ENCODE data around the gene ZNF274.
"Not testable (repeated sequence)": the region's sequence is repeated elsewhere in the genome, so short reads cannot be mapped to it uniquely, and the experiment has no call there.

ZNF274 gene

DNA sequence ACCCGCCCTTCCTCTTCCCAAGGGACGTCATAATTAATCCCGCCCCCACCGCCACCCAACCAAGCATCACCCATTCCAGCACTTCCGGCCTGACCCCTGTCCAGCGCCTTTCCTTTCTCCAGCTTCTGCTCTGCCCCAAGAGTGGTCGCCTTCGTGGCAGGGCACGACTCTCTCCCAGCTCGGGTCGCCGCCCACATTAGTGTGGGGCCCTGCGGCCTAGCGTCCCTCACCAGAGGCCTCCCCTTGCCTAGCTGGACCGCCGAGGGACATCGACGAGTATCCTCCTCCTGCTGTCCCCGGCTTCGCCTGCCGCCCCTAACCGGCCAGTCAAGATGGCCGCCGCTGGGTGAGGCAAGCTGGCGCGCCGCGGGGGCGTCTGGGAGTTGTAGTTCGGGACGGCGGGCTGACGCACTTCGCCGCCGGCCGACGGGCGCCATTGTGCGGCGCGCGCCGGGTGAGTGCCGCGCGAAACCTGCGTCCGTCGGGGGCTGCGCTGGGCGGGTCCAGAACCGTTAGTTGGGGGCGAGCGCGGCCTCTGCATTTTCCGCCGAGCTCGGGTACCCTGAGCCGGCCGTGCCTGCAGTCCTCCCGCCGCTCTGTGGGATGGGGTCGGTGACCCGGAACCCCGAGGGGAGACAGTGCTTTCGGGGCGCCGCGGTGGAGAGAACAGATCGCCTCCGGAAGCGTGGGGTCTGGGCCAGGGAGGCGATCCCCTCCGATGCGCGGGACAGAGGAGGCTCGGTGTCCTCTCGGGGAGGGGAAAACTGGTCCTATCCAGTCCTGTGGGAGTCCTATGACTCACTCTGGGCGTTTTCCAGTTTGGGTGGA, at the start of gene ZNF274:
Gene ZNF274 (plus strand): TSS at position 73 of the 828 bp plus-strand sequence. CDS start 905 bp downstream, outside the sequence.
- DNase-seq (ENCODE audit: low read depth) = peak; percentile 77

DNA sequence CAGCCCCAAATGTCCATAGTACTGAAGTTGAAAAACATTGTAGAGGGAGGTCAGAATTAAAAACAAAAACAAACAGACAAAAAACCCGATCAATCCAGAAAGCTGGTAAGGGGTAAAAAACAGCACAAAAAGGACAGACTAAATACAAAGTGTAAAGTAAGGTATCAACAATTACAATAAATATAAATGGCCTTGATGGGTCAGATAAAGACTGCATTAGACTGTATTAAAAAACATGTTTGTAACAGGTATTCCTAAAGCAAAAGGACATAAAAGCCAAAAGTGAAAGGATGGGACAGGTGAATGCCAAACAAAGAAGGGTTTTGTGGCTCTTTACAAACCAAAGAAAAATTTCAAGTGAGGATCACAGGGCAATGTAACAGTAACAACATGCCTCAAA, 48.6 kb upstream of the ZNF274 start:
- no peak for DNase-seq (ENCODE audit: low read depth)

DNA sequence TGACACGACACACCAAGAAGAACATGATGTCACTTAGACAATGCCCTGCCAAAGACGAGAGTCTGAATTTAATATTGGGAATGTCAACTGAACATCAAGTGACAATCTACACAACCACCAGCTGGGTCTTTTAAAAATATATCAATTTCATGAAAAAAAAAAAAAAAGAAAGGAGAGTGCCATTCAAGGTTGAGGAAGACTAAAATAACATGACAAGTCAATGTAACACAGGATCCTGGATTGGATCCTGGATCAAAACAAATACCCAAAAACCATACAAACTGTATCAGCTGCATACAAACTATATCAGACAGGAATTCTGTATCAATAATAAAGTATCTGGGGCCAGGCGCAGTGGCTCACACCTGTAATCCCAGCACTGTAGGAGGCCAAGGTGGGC, 37.0 kb upstream of the ZNF274 start:
- no peak for DNase-seq (ENCODE audit: low read depth)

DNA sequence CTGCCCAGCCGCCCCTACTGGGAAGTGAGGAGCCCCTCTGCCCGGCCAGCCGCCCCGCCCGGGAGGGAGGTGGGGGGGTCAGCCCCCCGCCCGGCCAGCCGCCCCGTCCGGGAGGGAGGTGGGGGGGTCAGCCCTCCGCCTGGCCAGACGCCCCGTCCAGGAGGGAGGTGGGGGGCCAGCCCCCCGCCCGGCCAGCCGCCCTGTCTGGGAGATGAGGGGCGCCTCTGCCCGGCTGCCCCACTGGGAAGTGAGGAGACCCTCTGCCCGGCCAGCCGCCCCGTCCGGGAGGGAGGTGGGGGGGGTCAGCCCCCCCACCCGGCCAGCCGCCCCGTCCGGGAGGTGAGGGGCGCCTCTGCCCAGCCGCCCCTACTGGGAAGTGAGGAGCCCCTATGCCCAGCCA, 35.4 kb upstream of the ZNF274 start:
- DNase-seq (ENCODE audit: low read depth) = not testable (repeated sequence)

DNA sequence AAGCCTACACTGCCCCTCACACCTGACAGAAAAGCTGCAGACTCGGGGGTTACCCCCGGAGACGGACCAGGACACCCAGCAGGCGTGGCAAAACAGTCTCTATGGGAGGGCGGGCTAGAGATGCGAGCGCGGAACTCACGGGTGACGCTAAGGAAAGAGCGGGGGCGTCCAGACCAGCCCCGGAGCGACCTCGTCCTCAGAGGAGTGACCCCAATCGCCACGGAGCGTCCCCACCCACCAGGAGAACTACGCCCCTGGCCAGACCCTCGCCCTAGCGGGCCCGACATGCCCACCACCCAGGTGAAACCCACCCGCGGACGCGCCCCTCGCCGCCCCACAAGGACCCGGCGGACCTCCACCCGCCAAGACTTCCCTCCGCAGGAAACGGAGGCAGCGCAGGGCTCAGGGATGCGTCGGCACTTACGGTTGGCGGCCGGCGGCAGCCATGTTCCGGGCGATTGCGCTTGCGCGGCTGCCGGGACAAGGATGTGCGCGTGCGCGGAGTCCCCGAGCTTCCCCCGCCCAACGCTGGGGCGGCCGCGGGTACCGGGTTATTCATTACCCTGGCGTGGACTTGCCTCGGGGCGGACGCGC, 32.4 kb upstream of the ZNF274 start, which contains the start of gene ZNF329:
Gene ZNF329 (minus strand): TSS at position 462 of the 594 bp plus-strand sequence. CDS start 21,286 bp downstream, outside the sequence.
- peak; percentile 90 for DNase-seq (ENCODE audit: low read depth)

DNA sequence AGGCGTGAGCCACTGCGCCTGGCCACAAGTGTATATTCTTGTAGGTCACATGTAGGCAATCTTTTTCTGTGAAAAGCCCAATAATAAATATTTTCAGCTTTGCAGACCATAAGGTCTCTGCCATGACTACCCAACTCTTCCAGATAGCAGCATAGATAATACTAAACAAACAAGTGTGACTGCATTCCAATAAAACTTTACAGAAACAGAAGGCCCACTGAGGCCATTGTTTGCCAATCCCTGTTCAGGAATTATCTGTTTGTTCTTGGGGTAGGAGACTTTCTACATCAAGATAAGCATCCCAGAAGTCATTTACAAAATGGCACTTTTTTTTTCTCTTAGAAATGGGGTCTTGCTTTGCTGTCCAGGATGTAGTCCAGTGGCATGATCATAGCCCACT, 29.5 kb upstream of the ZNF274 start:
- DNase-seq (ENCODE audit: low read depth) = no peak

DNA sequence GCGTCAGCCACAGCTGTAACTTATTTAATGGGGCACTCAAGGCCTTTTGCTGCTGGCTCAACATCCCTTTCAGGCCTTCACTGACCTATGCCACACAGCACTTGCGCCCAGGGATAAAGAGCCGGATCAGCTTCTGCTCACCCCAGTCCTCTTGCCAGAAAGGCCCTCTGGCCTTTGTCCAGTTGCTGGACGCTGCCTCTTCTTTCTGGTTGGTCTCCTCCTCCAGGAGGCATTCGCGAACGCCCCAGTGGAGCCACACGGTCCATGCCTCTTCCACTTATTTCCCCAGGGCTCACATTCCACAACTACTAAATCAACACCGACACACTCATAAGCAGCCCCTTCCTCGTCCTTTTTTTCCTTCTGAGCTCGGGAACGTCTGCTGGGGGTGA, 28.6 kb upstream of the ZNF274 start:
- DNase-seq (ENCODE audit: low read depth) = no peak

DNA sequence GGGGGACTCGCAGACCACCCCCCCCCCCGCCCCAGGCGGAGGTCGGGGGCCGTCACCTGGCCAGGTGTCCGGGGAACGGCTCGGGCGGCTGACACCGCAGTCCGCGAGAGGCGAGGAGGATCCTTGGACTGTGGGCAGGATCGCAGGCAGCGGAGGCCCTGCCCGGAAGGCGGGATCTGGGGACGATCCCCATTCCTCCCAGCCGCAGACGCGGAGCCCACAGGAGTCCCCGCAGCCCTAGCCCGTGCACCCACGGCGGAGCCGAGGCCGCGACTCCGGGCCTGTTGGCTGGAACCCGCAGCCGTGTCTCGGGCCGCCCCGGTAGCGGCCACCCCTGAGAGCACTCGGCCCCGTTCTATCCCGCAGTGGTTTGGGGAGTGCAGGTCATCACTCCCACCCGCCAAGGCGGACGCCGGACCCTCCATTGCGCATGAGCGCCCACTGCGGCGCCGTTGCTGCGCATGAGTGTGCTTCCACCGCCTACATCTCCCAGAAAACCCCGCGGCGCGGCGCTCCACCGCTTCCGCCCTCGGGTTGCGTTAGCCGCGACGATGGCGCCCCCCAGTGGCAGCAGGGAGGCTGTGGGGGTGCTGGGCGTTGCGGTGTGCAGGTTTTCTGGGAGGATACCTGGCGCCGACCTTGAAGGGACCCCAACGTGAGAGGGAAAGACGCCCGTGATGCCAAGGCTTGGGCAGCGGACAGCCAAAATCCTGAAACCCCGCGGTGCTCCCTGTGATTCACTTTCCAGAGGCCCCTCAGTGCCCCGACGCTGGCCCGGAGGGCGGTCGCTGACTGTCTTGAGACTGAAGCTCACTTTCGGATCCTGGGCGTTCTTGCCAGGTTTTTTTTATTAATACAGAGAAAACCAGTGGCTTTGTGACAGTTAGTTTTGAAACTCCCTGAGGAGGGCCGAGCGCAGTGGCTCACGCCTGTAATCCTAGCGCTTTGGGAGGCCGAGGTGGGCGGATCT, 27.9 kb upstream of the ZNF274 start:
- peak; percentile 99 for DNase-seq (ENCODE audit: low read depth)

DNA sequence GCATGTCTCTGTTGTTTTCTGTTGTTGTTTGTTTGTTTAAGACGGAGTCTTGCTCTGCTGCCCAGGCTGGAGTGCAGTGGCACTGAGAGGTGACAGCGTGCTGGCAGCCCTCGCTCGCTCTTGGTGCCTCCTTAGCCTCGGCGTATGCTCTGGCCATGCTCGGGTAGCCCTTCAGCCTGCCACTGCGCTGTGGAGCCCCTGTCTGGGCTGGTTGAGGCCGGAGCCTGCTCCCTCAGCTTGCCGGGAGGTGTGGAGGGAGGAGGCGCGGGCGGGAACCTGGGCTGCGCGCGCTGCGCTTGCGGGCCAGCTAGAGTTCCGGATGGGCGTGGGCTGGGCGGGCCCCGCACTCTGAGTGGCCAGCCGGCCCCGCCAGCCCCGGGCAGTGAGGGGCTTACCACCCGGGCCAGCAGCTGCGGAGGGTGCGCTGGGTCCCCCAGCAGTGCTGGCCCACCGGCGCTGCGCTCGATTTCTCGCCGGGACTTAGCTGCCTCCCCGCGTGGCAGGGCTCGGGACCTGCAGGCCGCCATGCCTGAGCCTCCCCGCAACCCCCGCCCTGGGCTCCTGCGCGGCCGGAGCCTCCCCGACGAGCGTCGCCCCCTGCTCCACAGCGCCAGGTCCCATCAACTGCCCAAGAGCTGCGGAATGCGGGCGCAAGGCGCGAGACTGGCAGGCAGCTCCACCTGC, 25.7 kb upstream of the ZNF274 start:
- no peak for DNase-seq (ENCODE audit: low read depth)

DNA sequence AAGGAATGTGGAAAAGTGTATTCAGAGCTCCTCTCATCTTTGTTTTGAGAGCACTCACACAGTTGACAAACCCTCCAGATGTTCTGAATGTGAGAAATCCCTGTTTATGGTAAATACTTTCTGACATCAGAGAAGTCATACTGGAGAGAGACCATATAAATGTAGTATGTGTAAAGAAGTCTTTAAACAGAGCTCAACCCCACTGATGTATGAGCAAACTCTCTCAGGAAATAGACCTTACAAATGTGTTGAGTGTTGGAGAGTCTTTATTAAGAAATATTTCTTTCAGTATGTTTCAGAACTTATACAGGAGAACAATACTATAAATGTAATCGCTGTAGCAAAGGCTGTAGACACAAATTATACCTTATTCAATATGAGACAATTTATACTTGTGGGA, 16.6 kb upstream of the ZNF274 start:
- no peak for DNase-seq (ENCODE audit: low read depth)

DNA sequence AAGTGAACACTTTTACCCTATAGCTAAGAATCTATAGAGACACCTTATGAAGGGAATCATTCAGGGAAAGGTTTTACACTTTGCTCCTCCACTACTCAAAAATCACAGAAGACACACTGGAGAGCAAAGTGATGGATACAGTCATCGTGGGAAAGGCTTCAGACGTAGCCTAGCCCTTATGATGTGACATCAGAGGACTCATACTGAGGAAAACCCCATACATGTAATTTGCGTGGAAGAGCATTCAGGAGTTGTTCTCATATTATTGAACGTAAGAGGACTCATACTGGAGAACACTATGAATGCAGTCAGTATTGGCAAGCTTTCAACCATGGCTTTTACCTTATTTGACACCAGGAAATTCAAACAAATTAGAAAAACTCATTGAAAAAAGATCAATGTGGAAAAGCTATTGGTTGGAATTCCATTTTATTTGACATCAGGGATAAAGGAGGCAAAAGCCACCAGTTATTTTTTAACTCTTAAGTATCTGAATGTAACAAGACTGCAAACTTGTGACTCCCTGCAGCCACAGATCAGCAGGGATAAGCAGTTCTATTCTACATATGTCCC, 16.1 kb upstream of the ZNF274 start:
- DNase-seq (ENCODE audit: low read depth) = no peak

DNA sequence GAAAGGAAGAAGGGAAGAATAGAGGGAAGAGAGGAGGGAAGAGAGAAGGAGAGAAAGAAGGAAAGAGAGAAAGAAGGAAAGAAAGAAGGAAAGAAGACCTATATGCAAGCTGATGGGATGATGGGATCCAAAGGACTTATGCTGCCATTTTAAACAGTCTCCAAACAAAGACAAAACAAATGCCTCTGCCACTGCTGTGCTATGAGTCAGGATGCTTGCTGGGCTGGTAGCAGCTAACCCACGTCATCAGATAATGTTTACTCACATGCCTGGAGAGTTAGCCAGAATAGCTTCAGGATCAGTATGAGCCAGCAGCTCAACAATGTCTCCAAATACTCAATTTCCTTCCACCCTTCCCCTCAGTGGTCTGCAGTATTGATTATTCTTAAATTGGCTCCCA, 12.0 kb upstream of the ZNF274 start:
- DNase-seq (ENCODE audit: low read depth) = no peak

DNA sequence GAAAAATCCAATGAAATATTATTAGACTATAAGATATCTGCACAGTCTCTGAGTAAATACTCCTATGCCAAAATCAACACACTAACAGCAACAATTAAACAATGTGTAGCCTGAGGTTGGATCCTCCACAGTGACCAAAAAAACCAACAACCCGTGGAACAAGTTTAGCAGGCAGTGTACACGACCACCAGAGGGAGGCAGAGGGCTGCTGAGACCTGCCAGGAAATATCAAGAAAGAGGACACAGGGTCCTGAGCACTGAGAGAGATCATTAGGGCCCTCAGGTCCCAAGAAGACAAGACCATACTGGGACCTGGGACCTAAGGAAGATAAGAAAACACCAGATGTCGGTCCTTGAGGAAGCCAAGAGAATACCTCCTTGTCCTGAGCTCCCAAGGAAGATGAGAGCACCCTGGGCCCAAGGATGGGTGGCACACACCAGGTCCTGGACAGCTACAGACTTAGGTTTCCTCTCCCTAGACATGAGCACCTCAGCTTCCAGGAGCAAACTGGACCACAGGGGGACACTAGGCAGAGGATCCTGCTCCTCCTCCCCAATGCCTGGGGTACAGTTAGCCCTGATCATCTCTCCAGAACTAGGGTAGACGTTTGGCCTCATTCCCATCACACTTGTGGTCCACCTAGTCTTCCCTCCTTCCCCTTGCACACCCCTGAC, 822 bp upstream of the ZNF274 start:
- DNase-seq (ENCODE audit: low read depth) = no peak

DNA sequence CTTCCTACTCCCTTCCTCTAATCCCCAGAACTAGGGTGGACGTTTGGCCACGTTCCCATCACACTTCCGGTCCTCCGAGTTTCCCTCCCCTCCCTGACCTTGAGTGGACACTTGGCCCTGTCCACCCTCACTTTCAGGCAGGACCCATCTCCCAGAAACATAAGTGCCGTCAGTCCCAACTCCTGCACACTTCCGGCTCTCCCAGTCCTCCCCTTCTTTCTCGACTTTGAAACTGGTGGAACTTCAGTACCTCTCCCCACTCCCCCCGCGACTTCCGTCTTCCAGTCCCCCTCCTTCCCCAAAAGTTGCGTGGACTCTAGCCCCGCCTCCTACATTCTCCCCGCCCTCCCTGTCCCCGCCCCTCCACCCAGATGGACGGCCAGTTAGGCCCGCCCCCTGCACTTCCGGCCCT, 278 bp upstream of the ZNF274 start:
- no peak for DNase-seq (ENCODE audit: low read depth)

DNA sequence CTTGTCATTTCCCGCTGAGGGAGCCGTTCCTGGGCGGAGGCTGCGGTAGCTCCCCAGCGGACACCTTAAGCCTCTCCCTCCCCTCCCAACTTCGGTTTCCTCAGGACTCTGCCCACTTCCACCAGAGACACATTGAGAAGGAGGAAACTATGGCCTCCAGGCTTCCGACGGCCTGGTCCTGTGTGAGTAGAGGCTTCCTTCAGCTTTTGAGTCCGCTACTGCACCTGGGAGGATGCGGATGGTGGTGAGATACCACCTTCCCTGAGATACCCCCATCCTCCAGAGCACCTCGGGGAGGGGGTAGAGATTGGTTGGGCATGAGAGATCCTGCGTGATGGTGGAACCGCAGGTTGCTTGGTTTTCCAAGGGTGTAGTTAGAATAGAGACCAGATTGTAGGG, 955 bp downstream of the ZNF274 start:
- no peak for DNase-seq (ENCODE audit: low read depth)

DNA sequence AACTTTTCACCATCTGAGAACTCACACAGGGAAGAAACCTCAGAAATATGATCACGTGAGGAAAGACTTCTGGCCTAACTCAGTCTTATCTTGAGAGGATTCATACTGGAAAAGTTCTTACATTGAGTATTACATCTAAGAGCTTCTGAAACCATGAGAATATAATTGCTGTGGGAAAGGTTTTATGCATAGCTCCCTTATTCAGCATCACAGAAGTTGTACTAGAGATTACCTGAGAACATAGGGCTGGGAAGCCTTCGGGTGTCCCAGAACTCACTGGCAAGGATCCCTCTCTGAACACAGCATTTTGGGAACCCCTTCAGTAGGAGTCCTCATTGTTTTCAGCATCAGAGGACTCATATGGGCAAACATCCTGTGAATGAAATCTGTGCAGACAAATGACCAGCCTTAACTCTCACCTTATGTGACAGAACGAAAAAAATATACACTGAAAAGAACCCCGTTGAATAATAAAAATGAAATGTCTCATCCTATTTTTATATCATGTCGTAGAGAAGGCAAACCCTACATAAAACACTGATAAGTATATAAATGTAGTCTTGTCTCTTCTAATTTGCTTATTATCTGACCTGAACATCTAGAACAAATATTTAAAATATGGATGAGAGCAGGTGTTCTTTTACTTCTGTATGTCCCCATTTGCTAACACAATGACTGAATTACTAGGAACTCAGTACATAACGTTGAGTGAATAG, 14.2 kb downstream of the ZNF274 start:
- DNase-seq (ENCODE audit: low read depth) = no peak

DNA sequence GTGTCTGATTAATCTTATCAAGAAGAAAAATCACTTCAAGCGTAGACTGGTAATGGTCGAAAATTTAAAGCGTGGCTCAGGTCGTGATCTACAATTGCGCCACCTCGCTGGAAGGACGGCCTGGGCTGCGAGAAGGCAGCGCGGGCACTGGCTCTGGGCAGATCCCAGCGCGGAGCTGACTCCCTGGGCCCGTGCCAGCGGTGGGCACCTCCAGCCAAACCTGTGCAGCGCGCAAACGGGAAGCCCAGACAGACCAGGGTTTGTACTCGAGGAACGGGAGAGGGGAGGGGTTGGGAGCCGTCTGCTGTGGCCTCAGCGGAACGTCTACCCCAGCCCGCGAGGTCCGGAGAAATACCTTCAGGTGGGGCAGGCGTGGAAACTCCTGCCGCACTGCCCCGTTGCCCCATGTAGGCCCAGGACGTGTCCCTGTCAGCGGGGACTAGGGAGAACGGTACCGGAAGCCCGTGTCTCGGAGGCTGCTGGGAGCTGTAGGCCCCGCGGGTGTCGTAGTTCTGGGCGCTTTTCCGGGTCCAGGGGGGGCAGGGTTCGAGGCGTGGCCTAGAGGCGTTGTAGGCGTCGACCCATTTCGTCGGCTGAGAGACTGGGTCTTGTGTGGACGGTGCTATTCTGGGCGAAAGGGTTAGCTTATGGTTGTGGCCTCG, 21.1 kb downstream of the ZNF274 start:
- DNase-seq (ENCODE audit: low read depth) = no peak

DNA sequence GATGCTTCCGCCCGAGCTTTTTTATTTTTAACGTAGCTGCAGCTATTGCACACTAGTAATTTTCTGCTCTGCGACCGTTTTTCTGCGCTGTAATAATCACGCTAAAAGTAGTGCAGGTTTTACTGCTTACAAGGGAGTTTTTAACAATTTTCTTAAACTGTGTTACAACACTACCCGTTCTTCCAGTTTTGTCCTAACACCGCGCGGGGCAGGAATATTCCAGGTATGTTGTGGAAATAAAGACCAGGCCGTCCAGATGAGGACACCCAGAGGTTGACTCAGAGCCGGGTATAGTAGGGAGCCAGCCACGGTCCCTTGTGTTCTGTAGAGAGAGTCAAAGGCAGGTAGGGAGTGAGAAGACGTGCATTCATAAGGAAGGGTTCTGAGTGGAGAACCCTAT, 21.7 kb downstream of the ZNF274 start:
- no peak for DNase-seq (ENCODE audit: low read depth)

DNA sequence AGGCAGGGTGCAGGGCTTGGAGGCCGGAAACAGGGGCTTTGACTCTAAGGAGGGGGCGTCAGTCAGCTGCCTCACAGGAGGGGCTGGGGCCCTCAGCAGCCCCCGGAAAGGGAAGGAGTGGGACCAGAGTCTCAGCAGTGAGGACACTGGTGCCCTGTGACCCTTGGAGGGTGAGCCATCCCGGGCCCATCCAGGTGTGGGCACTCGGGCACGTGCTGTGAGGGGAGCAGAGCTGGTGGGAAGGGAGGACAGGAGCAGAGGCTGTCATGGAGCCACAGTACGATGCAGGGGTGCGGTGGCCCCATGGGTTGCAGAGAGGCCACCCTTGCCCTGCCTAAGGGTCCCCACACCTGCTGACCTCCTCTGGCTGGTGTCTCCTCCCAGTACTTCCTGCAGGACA, 26.7 kb downstream of the ZNF274 start:
- DNase-seq (ENCODE audit: low read depth) = no peak
